CD1c-positive myeloid dendritic cell (primary cell): ENCODE measurements around the gene DBH.

Experiments
- DNase-seq: peaks from one replicate; pipeline ENCODE4 v3.0.0-alpha.2; 2016; ENCODE audit errors: extremely low spot score

The DBH gene

DNA sequence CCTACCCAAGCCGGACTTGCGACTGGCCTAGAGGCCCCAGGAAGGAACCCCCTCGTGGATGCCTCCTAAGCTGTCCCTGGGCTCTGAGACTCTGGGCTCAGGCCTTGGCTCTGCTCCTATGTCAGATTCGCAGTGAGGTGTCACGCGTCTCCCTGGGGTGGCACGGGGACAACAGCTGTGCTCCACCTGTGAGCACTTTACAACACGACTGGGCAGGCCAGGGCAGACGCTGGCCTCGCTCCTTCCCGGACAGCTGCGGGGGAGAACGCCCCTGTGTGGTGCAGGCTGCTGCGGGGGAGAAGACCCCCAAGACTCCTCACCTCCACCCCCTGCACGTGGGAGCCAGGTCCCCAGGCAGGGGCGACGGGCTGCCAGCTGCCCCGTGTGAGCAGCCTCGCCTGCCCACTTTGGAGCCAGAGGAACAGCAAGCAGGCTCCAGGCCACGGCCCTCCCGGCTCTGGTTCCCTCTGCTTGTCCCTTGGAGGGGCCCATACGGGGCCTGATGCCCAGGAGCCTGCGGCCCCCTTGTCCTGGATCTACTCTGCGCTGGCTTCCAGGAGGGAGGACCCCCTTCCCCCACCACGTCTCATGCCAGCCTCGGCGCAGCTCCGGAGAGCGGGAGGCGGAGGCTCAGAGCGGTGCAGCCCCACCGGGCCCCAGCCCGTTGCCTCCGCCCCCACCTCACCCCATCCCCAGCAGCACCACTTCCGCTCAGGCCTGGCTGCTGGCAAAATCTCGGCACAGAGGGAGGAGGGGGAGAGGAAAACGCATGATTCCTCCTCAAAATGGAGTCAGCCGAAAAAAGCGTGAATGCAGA is 66.0 kb downstream of the DBH start:
- DNase-seq = peak; percentile 36

DNA sequence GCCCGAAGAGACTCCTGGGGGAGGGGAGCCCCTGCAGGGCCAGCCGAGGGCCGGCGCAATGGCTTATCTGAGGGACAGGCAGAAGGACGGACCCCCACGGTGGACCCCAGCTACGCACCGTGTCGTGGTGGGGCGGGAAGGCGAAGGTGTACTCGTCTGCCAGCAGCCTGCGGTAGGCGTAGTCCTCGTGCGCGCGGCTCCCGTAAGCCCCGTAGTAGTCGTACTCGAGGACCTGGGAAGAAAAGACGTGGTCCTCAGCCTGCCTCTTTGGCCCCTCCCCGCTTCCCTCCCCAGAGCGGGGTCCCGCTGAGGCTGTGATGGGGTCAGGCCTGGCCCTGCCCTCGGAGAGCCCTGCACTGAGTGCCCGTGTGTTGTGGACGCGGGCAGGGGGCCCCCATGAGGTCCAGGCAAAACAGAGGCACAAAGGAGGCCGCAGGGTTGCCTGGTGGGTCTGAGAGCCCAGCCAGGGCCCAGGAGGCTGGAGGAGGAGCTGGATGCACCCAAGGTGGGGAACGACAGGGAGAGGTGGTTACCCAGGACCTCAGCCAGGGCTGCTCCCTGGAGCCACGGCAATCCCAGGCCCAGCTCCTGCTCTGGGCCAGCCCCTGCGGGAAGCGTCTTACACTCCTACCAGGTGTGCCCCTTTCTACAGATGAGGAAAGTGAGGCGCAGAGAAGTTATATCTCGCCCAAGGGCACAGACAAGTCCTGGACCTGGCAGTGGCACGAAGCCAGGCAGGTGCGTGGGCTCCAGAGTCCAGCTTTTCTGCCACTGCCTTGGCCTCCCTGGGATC is 66.8 kb downstream of the DBH start:
- DNase-seq = no peak

DNA sequence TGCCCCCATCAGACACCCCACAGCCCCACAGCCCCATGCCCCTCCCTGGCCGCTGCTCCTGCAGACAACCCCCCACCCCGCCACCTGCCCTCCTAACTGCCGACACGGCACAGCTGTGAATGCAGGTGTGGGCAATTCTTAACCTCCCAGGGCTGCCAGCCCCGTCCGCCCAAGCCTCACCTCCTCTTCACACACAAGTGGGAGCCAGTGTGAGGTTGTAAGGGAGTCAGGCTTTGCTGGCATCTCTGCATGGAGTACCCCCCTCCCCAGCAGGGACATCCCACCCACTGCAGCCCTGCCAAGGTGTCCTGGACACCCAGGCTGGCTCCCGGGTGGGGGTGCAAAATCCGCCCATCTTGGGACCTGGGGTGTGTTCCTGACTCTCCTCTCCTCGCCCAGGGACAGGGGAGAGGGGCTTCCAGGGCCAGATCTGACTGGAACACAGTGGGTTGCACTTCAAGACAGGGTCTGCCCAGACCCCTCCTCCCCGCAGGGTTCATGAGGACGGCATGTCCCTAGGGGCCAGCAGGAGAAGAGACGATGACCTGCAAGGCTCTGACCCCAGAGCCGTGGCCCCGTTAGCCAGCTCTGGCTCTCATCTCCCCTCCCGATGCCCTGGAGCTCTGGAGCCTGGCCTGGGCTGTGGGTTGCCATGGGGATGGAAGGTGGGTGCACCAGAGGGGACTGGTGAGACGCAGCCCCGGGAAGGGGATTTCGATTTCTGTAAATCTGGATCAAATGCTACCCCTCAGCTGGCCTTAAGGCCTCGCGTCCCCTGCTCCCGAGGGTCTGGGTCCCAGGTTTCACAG is 67.6 kb downstream of the DBH start:
- DNase-seq = no peak

DNA sequence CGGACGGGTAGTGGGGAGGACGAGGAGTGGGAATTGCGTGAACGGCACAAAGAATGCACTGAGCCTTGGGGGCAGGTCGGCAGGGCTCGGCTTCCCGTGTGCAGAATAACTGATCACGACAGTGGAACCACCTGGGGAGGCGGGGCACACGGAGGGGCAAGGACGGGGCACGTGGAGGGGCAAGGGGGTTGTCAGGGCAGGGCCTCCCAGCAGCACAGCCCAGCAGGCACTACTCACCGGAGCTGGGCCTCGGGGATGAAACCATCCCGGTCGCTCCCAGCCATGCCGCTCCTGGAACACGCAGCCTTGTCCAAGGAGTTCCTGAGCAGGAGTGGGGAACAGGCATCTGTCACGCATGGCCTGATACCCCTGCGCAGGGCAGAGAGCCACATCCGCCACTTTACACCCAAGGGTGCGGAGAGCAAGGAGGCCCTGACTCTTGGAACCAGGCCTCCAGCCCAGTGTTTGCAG is 68.6 kb downstream of the DBH start:
- DNase-seq = no peak

DNA sequence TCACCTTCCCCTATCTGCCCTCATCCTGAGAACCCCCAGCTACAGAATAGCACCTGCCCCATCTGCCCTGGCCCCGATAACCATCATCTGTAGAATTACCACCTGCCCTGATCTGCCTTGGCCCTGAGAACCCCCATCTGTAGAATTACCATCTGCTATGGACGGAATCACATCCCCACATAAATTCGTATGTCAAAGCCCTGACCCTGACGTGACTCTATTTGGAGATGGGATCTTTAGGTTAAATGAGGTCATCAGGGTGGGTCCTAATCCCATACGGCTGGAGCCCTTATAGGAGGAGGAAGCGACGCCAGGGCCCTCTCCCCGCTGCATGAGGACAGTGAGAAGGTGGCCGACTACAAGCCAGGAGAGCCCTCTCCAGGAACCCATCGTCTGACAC is 69.4 kb downstream of the DBH start:
- no peak for DNase-seq

DNA sequence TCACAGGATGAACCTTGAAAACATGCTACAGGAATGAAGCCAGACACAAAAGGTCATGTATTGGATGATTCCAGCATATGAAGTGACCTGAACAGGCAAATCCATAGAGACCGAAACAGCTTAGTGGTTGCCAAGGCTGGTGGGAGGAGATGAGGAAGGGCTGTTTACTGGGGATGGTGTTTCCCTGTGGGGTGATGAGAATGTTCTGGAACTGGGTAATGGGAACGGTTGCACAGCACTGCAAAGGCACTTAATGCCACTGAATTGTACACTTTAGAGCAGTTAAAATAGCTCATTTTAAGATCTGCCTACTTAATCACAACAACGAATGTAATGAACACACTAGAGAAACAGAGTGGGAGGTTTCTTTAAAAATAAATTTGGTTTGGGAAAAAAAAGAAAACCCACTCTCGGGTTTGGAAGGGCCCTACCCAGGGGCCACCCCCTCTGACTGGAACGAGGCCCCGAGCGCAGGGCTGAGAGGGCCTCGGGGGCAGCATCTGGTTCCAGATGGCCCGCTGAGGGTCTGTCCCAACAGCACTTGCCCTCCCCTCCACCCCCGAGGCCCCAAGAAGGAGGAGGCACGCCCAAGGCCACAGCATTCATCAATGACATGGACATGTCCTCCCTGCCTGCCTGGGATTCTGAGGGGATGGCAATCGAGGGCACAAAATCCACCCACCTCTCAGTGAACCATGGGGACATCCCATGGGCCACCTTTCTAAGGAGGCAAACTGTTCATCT is 70.3 kb downstream of the DBH start:
- DNase-seq = no peak

DNA sequence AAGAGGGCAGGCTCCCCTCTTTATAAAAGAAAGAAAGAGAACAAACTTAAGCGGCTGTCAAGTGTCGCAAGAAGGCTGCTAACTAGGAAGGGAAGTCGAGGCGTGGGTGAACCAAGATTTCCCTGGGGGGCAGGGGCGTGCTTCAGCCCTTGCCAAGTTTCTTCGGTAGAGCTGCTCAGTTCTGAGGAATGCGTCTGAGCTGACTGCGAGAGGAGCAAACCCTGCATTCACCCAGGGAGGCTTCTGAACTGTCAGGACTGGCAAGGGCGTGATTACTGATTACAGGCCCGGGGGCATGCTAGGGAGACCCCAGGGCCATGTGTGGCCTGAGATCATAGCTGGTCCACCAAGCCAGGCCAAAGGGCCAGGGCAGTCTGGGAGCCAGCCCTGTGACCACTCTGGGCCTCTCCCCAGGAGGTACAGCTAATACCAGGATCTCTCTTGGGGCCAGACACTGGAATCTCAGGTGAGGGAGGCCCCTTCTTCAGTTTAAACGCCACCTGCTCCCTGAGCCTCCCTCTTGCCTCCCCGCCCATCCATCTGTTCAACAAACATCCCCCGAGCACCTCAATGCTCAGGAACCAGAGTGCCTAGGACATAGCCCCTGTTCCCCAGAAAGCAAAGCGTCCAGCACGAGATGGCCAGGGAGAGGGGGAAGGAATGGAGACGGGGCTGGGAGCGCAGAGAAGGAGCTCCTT is 71.1 kb downstream of the DBH start:
- DNase-seq = peak; percentile 67

DNA sequence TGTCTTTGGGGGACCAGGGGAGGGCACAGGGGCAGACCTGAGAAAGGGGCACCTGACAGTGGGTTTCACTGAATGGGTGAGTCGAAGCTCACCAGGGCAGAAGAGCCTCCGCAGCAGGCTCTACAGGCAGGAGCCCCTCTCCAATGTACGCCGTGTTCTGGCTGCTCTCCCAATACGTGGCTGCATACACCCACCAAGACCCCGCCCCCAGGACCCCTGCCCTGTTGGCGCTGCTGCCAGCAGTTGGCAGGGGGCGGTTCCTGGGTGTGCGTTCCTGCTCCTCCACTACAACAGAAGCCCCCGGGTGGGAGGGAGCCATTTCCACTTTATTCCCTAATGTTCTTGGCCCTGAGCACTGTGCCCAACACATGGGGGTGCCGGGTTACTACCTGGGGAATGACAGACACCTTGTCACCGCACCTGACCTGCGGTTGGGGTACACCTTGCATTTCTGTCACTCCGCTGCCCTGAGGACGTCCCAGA is 71.6 kb downstream of the DBH start:
- DNase-seq = no peak

DNA sequence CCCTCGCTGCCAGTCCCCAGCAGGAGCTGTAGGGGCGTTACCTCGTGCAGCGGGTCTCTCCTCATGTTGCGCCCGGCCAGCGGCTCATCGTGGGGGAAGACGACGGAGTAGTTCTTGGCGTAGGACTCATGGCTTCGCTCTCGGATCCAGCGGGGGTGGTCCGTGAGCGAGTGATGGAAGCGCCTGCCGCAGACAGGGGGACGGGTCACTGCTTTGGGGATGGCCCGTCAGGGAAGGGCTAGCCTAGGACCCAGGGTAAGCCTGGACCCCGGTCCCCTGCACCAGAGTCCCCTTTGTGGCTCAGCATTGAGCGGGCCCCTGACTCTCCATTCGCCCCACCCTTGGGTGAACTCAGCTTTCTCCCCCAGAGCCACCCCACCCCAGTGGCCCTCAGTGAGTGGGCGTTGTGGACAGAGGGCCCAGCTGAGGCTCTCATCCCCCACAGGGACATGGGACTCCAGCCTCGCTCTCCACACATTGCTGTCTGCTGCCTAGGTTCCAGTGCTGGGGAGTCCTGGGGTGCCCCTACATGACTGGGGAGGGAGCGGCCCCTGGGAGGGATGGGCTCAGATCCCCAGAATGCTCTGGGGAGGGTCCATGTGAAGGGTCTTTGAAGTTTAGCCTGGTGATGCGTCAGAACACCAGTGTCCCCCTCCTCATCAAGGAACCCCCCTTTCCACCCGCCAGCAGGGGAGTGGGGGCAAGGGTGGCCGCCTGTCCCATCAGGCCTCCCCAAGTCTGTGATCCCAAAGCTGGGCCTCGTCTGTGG is 72.3 kb downstream of the DBH start:
- DNase-seq = no peak
